Left ventricle myocardium superior (tissue), 1 donor: Measurements from ENCODE around the gene ERVK3-1. TPM values are rescaled to one million over a fixed set of nuclear protein-coding genes. Genes with fewer than 3 reads are reported as not detected.

ENCODE experiments used
- ATAC-seq: fragments of 200-7000 bp; cut with Tn5 transposase; one replicate; pipeline ENCODE4 v1.9.1; 2020; ENCODE audit warnings: mild to moderate bottlenecking, moderate library complexity
- DNase-seq: peaks from one replicate; pipeline ENCODE4 v3.0.0-alpha.2; 2020
- intact Hi-C: fragments of 100-400 bp; cut with micrococcal nuclease; formaldehyde crosslinking; loops from one replicate; pipeline ENCODE4 v1.11.0; 2022
- microRNA-seq: library from miRNA; unstranded; fragments of <30 nt; microRNA quantifications from one replicate; pipeline ENCODE4 v1.2.0, GENCODE V29; 2020; ENCODE audit warnings: borderline number of aligned reads
- total RNA-seq: library from RNA; stranded (reverse); fragmentation: NEBNext Ultra II Directional; extraction: Animal tissue kit (Norgen Biotek cat#: 25700); gene quantifications from one replicate; pipeline ENCODE4 v1.2.1, GENCODE V29; 2021
- donor health status: DM: no; HTN: yes; CAD: no; lungs with severe emphysema.

Gene ERVK3-1
- total RNA-seq, 1 donor from 2014 or later = 18.4 TPM

GRCh38 chr19:58355908-58356765, 51.0 kb downstream of the ERVK3-1 start:
- intact Hi-C loops = no loop called here
- peak; percentile 50 for ATAC-seq

GRCh38 chr19:58356766-58357480, 51.7 kb downstream of the ERVK3-1 start:
- intact Hi-C loops = no loop called here
- ATAC-seq (peak; percentile 14), DNase-seq (peak; percentile 35)

More at GRCh38 chr19:58355908-58356765, 51.0 kb downstream of the ERVK3-1 start:
- DNase-seq = peak; percentile 55

GRCh38 chr19:58357481-58358145, 52.4 kb downstream of the ERVK3-1 start:
- ATAC-seq = no peak
- peak; percentile 24 for DNase-seq
- intact Hi-C loops = no loop called here

GRCh38 chr19:58361900-58362271, 56.7 kb downstream of the ERVK3-1 start:
- peak; percentile 69 for DNase-seq
- ATAC-seq = peak; percentile 16
- intact Hi-C loops = no loop called here

- intact Hi-C loops = no loop called here
- ATAC-seq = peak; percentile 96
- peak; percentile 99 for DNase-seq
Measured at GRCh38 chr19:58362272-58362994, 57.3 kb downstream of the ERVK3-1 start, which contains the start of gene ZNF497. Gene ZNF497, minus strand, starts transcription at chr19:58362751. Its CDS starts 5,116 bp downstream, at chr19:58357635.

GRCh38 chr19:58364146-58364545, 59.0 kb downstream of the ERVK3-1 start:
- intact Hi-C loops = no loop called here
- ATAC-seq (no peak), DNase-seq (no peak)

Small RNA genes within 50 kb of the gene (microRNA-seq; reads per million reads assigned to microRNA genes)
- not detected for gene MIR6806

Other genes starting within 250 kb of the ERVK3-1 start
- gene ZNF135, start 246.1 kb upstream of the ERVK3-1 start, total RNA-seq = 4.1 TPM
- gene ZSCAN18, start 207.1 kb upstream of the ERVK3-1 start, total RNA-seq = 73.4 TPM
- gene ZNF329, start 154.6 kb upstream of the ERVK3-1 start, total RNA-seq = 7.3 TPM
- gene ZNF274, start 122.3 kb upstream of the ERVK3-1 start, total RNA-seq = 18.6 TPM
- gene ZNF544, start 76.5 kb upstream of the ERVK3-1 start, total RNA-seq = 24.6 TPM
- 4.8 TPM for gene ZNF8, start 26.4 kb upstream of the ERVK3-1 start, total RNA-seq
- 1.5 TPM for gene ZSCAN22, start 21.6 kb downstream of the ERVK3-1 start, total RNA-seq
- 5.7 TPM for gene A1BG, start 48.1 kb downstream of the ERVK3-1 start, total RNA-seq
- 0.55 TPM for gene ZNF497, start 57.4 kb downstream of the ERVK3-1 start, total RNA-seq
- gene ZNF837, start 75.7 kb downstream of the ERVK3-1 start, total RNA-seq = 0.37 TPM
- 483 TPM for gene RPS5, start 81.9 kb downstream of the ERVK3-1 start, total RNA-seq
- not detected for gene RNF225, start 90.3 kb downstream of the ERVK3-1 start, total RNA-seq
- 17.8 TPM for gene ZNF584, start 103.3 kb downstream of the ERVK3-1 start, total RNA-seq
- 5.6 TPM for gene ZNF132, start 134.8 kb downstream of the ERVK3-1 start, total RNA-seq
- gene ZNF324B, start 146.2 kb downstream of the ERVK3-1 start, total RNA-seq = 3.7 TPM
- gene ZNF324, start 161.7 kb downstream of the ERVK3-1 start, total RNA-seq = 5.0 TPM
- gene ZNF446, start 171.0 kb downstream of the ERVK3-1 start, total RNA-seq = 4.6 TPM
- gene SLC27A5, start 206.6 kb downstream of the ERVK3-1 start, total RNA-seq = 4.3 TPM
- 10.4 TPM for gene ZBTB45, start 214.4 kb downstream of the ERVK3-1 start, total RNA-seq
- gene TRIM28, start 238.7 kb downstream of the ERVK3-1 start, total RNA-seq = 152 TPM
- 134 TPM for gene CHMP2A, start 249.7 kb downstream of the ERVK3-1 start, total RNA-seq